ENCODE data around the gene UVRAG.

DNA sequence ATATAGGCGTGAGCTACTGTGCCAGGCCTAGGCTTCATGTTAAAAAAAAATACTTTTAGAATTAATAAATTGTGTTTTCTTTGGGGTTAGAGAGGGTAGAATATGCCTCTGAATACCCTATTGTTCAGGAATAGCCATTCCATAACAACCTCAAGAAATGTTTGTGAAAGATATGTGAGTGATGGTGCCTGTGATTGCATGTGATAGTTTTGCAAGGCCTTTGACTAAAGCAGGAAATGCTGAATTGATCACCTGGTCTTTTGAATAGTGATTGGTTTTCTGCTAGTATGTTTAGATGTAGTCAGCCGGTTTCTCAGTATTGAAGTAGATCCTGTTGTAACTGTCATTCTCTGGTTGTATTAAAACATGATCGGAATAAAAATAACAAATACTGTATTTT is 73.4 kb downstream of the UVRAG start:
- TF ChIP-seq EZH2 (IDR thresholded peaks at IDR 0.05) (no peak), POLR2AphosphoS5 (IDR thresholded peaks at IDR 0.05; ENCODE audit: borderline replicate concordance, low read depth, low read length) (no peak)
